Sciatic nerve (tissue), 2 donors: ENCODE measurements around the gene MINDY1. TPM values are rescaled to one million over a fixed set of nuclear protein-coding genes. Genes with fewer than 3 reads are reported as not detected.

Experiments
- ATAC-seq: fragments of 200-7000 bp; cut with Tn5 transposase; one replicate; pipeline ENCODE4 v1.9.1; 2020; ENCODE audit warnings: mild to moderate bottlenecking, moderate library complexity
- DNase-seq: peaks from one replicate; pipeline ENCODE4 v3.0.0-alpha.2; 2020; ENCODE audit warnings: low spot score
- intact Hi-C: fragments of 100-400 bp; cut with DNase I; formaldehyde crosslinking; loops from one replicate; pipeline ENCODE4 v1.14.2; 2022
- total RNA-seq: library from RNA; stranded (reverse); fragmentation: NEBNext Ultra II Directional; extraction: Animal tissue kit (Norgen Biotek cat#: 25700); gene quantifications from one replicate; pipeline ENCODE4 v1.2.1, GENCODE V29; 2021
- donor health status: DM: no; HTN: no; CAD: no.
- donor health status: DM: no; HTN: no; CAD: no.

MINDY1 gene
- total RNA-seq, 1 donor from 2014 or later = 50.5 TPM

- intact Hi-C loops = no loop called here
- ATAC-seq = no peak
- no peak for DNase-seq
These were observed 9.4 kb downstream of the MINDY1 start for GRCh38 chr1:150997126-150997872.

GRCh38 chr1:150995896-150996295, 10.8 kb downstream of the MINDY1 start:
- ATAC-seq (peak; percentile 78), DNase-seq (no peak)
- intact Hi-C loops = no loop called here

DNA sequence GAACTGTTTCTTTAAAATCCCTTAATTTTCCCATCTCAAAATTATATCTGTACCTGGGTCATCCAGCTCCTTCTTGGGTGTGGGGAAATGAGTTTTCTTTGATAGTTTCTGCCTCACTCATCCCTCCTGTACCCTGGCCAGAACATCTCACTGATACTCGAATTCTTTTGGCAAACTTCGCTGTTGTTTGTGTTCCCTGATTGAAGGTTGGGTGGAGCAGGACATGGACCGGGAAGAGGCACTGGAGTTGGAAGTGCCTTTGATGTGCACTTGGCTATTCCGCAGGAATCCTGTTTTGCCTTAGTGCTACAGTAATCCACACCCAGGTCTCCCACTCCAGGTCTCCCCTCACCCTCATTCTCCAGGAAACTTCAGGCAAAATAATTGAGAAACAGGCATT, 11.2 kb downstream of the MINDY1 start:
- ATAC-seq (peak; percentile 46), DNase-seq (no peak)

GRCh38 chr1:150994248-150994647, 12.5 kb downstream of the MINDY1 start:
- intact Hi-C loops = no loop called here

More for the DNA sequence above, 11.2 kb downstream of the MINDY1 start:
- intact Hi-C loops = no loop called here

DNA sequence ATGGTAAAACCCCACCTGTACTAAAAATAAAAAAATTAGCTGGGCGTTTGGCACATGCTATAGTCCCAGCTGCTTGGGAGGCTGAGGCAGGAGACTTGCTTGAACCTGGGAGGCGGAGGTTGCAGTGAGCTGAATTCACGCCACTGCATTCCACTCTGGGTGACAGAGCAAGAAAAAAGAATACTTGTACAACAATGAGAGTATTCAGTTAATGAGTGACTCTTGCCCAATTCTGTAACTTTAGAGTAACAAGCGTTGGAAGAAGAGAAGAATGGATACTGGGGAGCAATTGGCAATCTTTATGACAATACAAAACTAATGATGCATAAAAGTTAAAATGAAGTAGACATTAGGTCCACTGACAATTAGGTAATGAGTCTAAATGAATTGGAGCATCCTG, 14.1 kb downstream of the MINDY1 start:
- no peak for DNase-seq
- no peak for ATAC-seq
- intact Hi-C loops = no loop called here

More at GRCh38 chr1:150994248-150994647, 12.5 kb downstream of the MINDY1 start:
- DNase-seq (no peak), ATAC-seq (no peak)

DNA sequence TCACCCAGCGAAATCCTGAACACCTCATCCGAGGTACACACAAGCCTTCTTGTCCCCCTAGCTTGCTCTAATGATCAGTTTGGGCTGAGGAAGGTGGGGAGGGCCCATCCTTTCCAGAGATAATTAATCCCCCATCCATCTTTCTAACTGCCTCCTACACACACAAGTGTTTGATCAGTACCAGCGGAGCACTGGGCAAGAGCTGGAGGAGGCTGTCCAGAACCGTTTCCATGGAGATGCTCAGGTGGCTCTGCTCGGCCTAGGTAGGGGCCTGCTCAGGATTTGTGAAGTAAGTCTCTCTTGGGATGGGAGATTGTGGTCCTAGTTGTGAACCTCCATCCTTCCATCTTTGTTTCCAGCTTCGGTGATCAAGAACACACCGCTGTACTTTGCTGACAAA, 18.8 kb downstream of the MINDY1 start:
- ATAC-seq (no peak), DNase-seq (no peak)
- intact Hi-C loops = no loop called here

GRCh38 chr1:150985179-150985825, 21.4 kb downstream of the MINDY1 start:
- ATAC-seq (no peak), DNase-seq (no peak)
- intact Hi-C loops = no loop called here

GRCh38 chr1:150981805-150982712, 24.6 kb downstream of the MINDY1 start, which contains the start of gene ANXA9:
ANXA9 (plus strand) TSS chr1:150982292; CDS start chr1:150983106, 814 bp downstream.
- intact Hi-C loops = no loop called here
- ATAC-seq (peak; percentile 63), DNase-seq (no peak)

DNA sequence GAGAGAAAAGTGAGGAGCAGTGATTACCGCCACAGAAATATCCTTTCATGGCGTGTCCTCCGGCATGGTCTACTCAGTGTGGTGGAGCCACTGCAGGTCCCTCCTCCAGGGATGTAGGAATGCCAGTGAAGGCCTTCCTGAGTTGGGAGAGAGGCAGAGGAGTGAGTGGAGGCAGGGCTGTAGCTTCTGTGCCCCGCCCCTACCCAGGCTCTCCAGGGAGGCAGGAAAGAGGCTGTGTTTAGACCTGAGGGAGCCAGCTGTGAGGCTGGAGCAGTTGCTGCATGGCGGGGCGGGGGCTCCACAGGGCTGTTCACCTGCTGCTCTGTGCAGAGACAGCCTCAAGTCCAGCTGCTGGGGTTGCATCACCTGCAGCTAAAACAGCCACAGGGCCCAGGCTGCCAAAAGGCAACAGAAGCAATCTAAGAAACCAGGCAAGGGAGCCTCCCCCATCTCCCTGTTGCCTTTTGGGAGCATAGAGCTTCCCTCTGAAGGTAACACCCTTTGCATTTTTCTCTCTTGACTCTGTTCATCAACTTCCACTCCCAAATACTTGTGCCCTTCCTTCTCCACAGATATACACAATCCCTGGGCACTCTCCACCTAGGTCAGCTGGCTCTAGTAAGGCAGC, 25.4 kb downstream of the MINDY1 start:
- intact Hi-C loops = no loop called here

DNA sequence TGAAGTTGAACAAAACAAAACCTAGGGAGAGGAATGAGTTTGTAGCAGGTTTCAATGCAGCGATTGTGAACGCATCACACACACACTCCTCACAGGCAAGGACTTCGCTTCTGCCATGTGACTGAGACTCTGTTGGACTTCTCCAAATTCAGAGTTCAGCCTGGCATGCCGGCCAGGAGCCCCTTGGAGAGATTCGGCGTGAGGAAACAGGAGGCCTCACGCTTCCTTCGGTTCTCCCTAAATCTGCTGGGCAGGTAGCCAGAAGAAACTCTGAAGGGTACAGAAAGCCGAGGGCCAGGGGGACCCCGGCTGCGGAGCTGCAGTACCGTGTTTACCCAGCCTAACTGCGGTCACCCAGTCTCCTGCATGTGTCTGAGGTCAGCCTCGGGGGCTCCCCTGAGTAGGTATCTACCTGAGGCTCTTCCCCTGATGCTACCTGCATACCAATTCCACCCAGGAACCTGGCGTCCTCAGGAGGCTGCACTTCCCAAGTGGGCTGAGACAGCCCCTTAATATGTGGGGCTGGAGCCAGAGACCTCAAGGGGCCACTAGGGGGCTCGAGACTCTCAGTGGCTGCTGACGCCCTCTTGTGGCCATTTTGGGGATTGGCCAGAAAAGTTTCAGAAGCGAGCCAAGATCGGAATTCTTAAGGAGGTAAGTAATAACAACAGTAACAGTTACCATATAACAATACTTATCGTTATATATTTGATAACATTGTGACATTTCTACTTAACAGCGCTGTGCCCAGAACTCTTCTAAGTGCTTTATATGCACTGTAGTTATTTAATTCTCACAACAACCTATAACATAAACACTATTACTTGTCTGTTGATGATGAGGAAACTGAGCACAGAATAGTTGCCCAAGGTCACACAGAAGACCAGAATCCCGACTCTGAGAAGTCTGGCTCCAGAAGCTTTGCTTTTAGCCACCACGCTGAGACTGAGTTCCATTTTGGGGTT, 27.3 kb downstream of the MINDY1 start:
- DNase-seq = peak; percentile 92
- intact Hi-C loops = no loop called here

More for the DNA sequence above, 25.4 kb downstream of the MINDY1 start:
- DNase-seq (no peak), ATAC-seq (peak; percentile 18)

GRCh38 chr1:150976879-150977694, 29.6 kb downstream of the MINDY1 start:
- intact Hi-C loops = no loop called here
- ATAC-seq (peak; percentile 62), DNase-seq (peak; percentile 88)

More for the DNA sequence above, 27.3 kb downstream of the MINDY1 start:
- peak; percentile 52 for ATAC-seq

- intact Hi-C loops = no loop called here
- DNase-seq = no peak
These were observed 30.3 kb downstream of the MINDY1 start for GRCh38 chr1:150976401-150976821.

DNA sequence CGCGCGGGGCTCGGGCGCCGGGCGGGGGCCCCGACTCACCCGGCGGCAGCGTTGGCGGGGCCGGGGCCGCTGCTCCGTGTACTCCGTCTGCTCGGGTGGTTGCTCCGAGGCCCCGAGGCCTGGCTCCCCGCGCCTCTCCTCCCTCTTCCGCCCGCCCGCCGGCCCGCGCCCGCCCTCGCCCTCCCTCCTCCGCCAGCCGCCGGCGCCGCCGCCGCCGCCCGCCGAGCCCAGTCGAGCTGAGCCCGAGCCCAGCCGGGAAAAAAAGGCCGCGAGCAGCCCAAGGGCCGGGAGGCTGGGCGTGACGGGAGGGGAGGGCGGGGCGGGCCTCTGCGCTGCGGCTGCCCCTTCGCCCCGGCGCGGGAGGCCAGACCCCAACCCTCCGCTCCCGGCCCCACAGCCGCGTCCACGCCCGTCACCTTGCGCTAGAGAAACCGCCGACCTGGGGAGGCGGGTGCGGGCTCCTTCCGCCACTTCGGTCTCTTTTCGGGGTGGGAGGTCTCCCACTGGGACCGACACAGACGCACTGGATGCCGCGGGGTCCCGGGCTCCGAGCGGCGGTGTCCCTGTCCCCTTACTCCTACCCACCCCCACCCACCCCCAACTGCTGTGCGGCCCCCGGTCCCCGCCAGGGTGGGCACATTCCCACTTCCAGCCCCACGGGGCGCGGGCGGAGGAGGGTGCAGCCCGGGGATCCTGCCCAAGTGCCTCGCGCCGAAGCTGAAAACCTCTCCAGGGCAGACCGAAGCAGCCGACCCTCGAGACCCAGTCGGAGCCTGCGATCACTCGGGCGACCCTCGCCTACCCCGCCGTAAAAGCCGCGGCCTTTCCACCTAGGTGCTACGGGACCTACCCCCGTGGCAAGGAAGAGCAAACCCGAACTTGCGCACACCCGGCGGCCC, 31.9 kb downstream of the MINDY1 start, which contains the start of gene CERS2:
Gene CERS2, minus strand, starts transcription at position 256 of the 899 bp plus-strand sequence. CDS start 5,745 bp downstream, outside the sequence.
- intact Hi-C loops = no loop called here
- ATAC-seq = peak; percentile 59
- peak; percentile 91 for DNase-seq

More at GRCh38 chr1:150976401-150976821, 30.3 kb downstream of the MINDY1 start:
- ATAC-seq = no peak

- intact Hi-C loops = no loop called here
- DNase-seq = peak; percentile 72
- ATAC-seq = peak; percentile 1
These were observed 32.7 kb downstream of the MINDY1 start for GRCh38 chr1:150973836-150974579.

GRCh38 chr1:150973258-150973835, 33.4 kb downstream of the MINDY1 start:
- DNase-seq (no peak), ATAC-seq (no peak)
- intact Hi-C loops = no loop called here
